ENCODE measurements around the gene BLCAP. TPM values are rescaled to one million over a fixed set of nuclear protein-coding genes. Genes with fewer than 3 reads are reported as not detected.

BLCAP gene
- total RNA-seq, 1 experiment from 2014 or later = 54.3 TPM

DNA sequence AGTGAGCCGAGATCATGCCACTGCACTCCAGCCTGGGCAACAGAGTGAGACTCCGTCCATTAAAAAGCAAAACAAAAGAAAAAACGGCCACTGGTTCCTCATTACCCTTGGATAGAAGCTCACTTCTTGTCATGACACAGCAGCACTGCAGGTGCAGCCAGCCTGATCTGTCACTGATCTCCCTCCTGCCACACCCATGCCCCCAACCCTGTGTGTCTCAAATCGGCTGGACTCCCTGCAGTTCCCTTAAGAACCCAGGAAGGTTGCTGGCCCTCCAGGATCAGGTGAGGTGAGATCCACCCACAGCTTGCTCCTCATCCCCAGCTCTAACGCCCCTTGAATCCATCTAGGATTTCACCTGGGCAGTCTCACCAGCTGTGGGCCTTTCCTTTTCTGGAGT, 32.9 kb downstream of the BLCAP start:
- Histone ChIP-seq H2AFZ (ENCODE audit: low read length) (no peak overlapping the region), H3K9me3 (ENCODE audit: control insufficient read depth, low read depth, low read length) (no peaks in the 10 kb centered on the region), H3K79me2 (ENCODE audit: insufficient read depth, low read length) (no peaks in the 10 kb centered on the region), H3K56ac (ENCODE audit: insufficient read length, low read depth, low read length) (no peak overlapping the region), H3K23ac (ENCODE audit: insufficient read length, low read depth, low read length) (no peak overlapping the region), H3K4ac (ENCODE audit: low read depth, low read length) (no peak overlapping the region), H3K4me1 (ENCODE audit: insufficient read depth, low read length) (no peaks in the 10 kb centered on the region), H3K27ac (ENCODE audit: insufficient read length, low read depth, low read length) (no peak overlapping the region), H2BK120ac (ENCODE audit: low read depth, low read length, poor library complexity, severe bottlenecking) (no peak overlapping the region), H3K18ac (ENCODE audit: insufficient read length, low read depth, low read length) (no peak overlapping the region), H2BK20ac (ENCODE audit: low read depth, low read length, poor library complexity, severe bottlenecking) (no peak overlapping the region), H2BK12ac (ENCODE audit: insufficient read length, low read depth, low read length) (no peak overlapping the region), H3K23me2 (ENCODE audit: insufficient read length, low read depth, low read length, poor library complexity, severe bottlenecking) (no peaks in the 10 kb centered on the region), H4K91ac (ENCODE audit: insufficient read length, low read depth, low read length) (no peak overlapping the region), H4K8ac (replicated peaks; ENCODE audit: insufficient read length, low read depth, low read length) (no peak overlapping the region), H4K20me1 (ENCODE audit: control insufficient read depth, insufficient read depth, insufficient read length) (no peaks in the 10 kb centered on the region), H3K27me3 (ENCODE audit: insufficient read depth, low read length) (no peaks in the 10 kb centered on the region), H3T11ph (ENCODE audit: low read length) (no peak overlapping the region), H4K5ac (ENCODE audit: insufficient read length, low read depth, low read length) (no peak overlapping the region), H3K14ac (ENCODE audit: insufficient read depth, low read length) (no peak overlapping the region), H2BK15ac (ENCODE audit: low read depth, low read length) (no peak overlapping the region), H3K79me1 (ENCODE audit: insufficient read depth, low read depth, low read length, poor library complexity, severe bottlenecking) (no peaks in the 10 kb centered on the region), H3K4me2 (ENCODE audit: insufficient read depth, insufficient read length, low read length) (no peak overlapping the region), H2BK5ac (ENCODE audit: insufficient read length, low read length) (no peak overlapping the region), H3K9ac (ENCODE audit: extremely low read depth, insufficient read length, low read length) (no peak overlapping the region), H2AK5ac (ENCODE audit: insufficient read length, low read length) (no peak overlapping the region)
- peaks cover 0 to 6% of the 10 kb centered on the region in 2 experiments; a peak in 2 of 4 replicates for H3K4me1 Mint-ChIP-seq
- WGBS (ENCODE audit: extremely low coverage, insufficient read length, low lambda C conversion rate) = no CpG with 5 or more reads among the region's 5 CpGs
- H3K27me3 Mint-ChIP-seq (ENCODE audit: low read depth) = peaks cover 8% of the 10 kb centered on the region
- TF ChIP-seq, protein P1, sequence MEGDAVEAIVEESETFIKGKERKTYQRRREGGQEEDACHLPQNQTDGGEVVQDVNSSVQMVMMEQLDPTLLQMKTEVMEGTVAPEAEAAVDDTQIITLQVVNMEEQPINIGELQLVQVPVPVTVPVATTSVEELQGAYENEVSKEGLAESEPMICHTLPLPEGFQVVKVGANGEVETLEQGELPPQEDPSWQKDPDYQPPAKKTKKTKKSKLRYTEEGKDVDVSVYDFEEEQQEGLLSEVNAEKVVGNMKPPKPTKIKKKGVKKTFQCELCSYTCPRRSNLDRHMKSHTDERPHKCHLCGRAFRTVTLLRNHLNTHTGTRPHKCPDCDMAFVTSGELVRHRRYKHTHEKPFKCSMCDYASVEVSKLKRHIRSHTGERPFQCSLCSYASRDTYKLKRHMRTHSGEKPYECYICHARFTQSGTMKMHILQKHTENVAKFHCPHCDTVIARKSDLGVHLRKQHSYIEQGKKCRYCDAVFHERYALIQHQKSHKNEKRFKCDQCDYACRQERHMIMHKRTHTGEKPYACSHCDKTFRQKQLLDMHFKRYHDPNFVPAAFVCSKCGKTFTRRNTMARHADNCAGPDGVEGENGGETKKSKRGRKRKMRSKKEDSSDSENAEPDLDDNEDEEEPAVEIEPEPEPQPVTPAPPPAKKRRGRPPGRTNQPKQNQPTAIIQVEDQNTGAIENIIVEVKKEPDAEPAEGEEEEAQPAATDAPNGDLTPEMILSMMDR (conservative IDR thresholded peaks at IDR 0.05) = no peak
- H3K9me3 Mint-ChIP-seq = no peaks in the 10 kb centered on the region
- no peak for DNase-seq
- no peak overlapping the region for H3K27ac Mint-ChIP-seq
- peaks cover 0 to 5% (median 0%) of the 10 kb centered on the region in 3 experiments; a peak in 2 of 7 replicates for H3K36me3 Mint-ChIP-seq (ENCODE audit: insufficient read depth in 1 of 3, low read depth in 3 of 3)
- H3K4me3 Mint-ChIP-seq = no peak overlapping the region
